ENCODE measurements around the gene POMGNT2. TPM values are rescaled to one million over a fixed set of nuclear protein-coding genes. Genes with fewer than 3 reads are reported as not detected.

POMGNT2 gene
- total and polyA plus RNA-seq, 2 experiments from 2014 or later, result 10.7 to 26.1 TPM

DNA sequence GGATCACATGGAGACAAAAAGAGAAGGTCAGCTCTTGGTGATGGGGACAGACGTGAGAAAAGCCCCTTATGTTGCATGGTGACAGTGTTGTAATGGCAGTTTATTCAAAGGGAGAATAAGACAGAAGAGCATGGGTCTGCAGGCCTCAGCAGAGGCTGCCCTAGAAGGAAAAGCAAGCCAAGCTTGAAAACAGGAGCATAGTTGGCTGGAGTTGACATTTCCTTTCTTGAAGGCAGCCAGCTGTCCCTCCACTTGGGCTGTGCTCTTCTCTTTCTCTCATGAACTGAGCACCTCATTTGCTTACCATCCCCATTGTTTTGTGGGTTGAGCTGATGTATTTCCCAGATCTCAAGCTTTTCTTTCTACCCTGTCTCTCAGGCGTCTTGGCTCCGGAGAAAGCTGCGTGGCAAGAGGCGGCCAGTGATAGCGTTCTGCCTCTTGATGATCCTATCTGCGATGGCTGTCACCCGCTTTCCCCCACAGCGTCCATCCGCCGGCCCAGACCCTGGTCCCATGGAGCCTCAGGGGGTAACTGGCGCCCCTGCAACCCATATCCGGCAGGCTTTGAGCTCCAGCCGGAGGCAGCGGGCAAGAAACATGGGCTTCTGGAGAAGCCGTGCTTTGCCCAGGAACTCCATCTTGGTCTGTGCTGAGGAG lies 73.9 kb downstream of the POMGNT2 start:
- no peaks in the 10 kb centered on the region for H3K4me1 ChIP-seq (ENCODE audit: insufficient read depth)
- H3K4me3 Mint-ChIP-seq, result no peak overlapping the region
- no peaks in the 10 kb centered on the region; the same call in 1 of the 2 replicates for H3K36me3 ChIP-seq (ENCODE audit: insufficient read depth)
- H3K27me3 Mint-ChIP-seq (ENCODE audit: insufficient read depth, low read depth, poor library complexity), result peaks cover 5% of the 10 kb centered on the region
- no peak overlapping the region for H3K4me3 ChIP-seq
- H3K79me2 ChIP-seq (replicated peaks; ENCODE audit: insufficient read depth), result no peaks in the 10 kb centered on the region
- no peak overlapping the region for H3K27ac ChIP-seq (ENCODE audit: low read depth)
- no peaks in the 10 kb centered on the region for H3K9me2 ChIP-seq (ENCODE audit: insufficient read depth)
- H3K27ac Mint-ChIP-seq, result no peak overlapping the region
- no peaks in the 10 kb centered on the region for H4K20me1 ChIP-seq (replicated peaks; ENCODE audit: insufficient read depth)
- H3K4me2 ChIP-seq, result no peak overlapping the region
- no peaks in the 10 kb centered on the region for H3K27me3 ChIP-seq (ENCODE audit: insufficient read depth)
- ATAC-seq (no peak), DNase-seq (ENCODE audit: low spot score) (no peak)
- H3K9me3 Mint-ChIP-seq, result no peaks in the 10 kb centered on the region; the same call in 2 of the 3 replicates
- no peaks in the 10 kb centered on the region for H3F3A ChIP-seq (replicated peaks; ENCODE audit: low read depth)
- H3K4me1 Mint-ChIP-seq, result no peaks in the 10 kb centered on the region
- no peaks in the 10 kb centered on the region for H3K36me3 Mint-ChIP-seq (ENCODE audit: low read depth)
- no peak for TF ChIP-seq POLR2AphosphoS5 (IDR thresholded peaks at IDR 0.05; ENCODE audit: low read depth)
- no peak for TF ChIP-seq ETS1 (IDR thresholded peaks at IDR 0.05)
- no peak for TF ChIP-seq CREB1 (CRISPR knock-in tag; IDR thresholded peaks at IDR 0.05; ENCODE audit: low read depth)
- no peak for TF ChIP-seq ZNF331 (CRISPR knock-in tag; IDR thresholded peaks at IDR 0.05; ENCODE audit: low read depth)
- TF ChIP-seq, protein P1, sequence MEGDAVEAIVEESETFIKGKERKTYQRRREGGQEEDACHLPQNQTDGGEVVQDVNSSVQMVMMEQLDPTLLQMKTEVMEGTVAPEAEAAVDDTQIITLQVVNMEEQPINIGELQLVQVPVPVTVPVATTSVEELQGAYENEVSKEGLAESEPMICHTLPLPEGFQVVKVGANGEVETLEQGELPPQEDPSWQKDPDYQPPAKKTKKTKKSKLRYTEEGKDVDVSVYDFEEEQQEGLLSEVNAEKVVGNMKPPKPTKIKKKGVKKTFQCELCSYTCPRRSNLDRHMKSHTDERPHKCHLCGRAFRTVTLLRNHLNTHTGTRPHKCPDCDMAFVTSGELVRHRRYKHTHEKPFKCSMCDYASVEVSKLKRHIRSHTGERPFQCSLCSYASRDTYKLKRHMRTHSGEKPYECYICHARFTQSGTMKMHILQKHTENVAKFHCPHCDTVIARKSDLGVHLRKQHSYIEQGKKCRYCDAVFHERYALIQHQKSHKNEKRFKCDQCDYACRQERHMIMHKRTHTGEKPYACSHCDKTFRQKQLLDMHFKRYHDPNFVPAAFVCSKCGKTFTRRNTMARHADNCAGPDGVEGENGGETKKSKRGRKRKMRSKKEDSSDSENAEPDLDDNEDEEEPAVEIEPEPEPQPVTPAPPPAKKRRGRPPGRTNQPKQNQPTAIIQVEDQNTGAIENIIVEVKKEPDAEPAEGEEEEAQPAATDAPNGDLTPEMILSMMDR (conservative IDR thresholded peaks at IDR 0.05; ENCODE audit: low read depth in 2 of 2), result no peak
- TF ChIP-seq, protein P2, sequence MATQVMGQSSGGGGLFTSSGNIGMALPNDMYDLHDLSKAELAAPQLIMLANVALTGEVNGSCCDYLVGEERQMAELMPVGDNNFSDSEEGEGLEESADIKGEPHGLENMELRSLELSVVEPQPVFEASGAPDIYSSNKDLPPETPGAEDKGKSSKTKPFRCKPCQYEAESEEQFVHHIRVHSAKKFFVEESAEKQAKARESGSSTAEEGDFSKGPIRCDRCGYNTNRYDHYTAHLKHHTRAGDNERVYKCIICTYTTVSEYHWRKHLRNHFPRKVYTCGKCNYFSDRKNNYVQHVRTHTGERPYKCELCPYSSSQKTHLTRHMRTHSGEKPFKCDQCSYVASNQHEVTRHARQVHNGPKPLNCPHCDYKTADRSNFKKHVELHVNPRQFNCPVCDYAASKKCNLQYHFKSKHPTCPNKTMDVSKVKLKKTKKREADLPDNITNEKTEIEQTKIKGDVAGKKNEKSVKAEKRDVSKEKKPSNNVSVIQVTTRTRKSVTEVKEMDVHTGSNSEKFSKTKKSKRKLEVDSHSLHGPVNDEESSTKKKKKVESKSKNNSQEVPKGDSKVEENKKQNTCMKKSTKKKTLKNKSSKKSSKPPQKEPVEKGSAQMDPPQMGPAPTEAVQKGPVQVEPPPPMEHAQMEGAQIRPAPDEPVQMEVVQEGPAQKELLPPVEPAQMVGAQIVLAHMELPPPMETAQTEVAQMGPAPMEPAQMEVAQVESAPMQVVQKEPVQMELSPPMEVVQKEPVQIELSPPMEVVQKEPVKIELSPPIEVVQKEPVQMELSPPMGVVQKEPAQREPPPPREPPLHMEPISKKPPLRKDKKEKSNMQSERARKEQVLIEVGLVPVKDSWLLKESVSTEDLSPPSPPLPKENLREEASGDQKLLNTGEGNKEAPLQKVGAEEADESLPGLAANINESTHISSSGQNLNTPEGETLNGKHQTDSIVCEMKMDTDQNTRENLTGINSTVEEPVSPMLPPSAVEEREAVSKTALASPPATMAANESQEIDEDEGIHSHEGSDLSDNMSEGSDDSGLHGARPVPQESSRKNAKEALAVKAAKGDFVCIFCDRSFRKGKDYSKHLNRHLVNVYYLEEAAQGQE (IDR thresholded peaks at IDR 0.05; ENCODE audit: unreplicated experiment), result no peak
- TF ChIP-seq ZNF114 (CRISPR knock-in tag; IDR thresholded peaks at IDR 0.05), result no peak
- TF ChIP-seq JUNB (IDR thresholded peaks at IDR 0.05; ENCODE audit: unreplicated experiment), result no peak
- no peak for TF ChIP-seq EZH2phosphoT487 (IDR thresholded peaks at IDR 0.05; ENCODE audit: unreplicated experiment)
- no peak for TF ChIP-seq STAT1 (IDR thresholded peaks at IDR 0.05; ENCODE audit: unreplicated experiment)
- no peak overlapping the region for H2AFZ ChIP-seq
